Progenitor cell of endocrine pancreas (in vitro differentiated cells): ENCODE results near the gene SP5. TPM values are rescaled to one million over a fixed set of nuclear protein-coding genes. Genes with fewer than 3 reads are reported as not detected.

Source experiments
- DNase-seq: peaks from one replicate; pipeline ENCODE4 v3.0.0; 2021; ENCODE audit warnings: low spot score; ENCODE audit not compliant: unreplicated experiment
- H3K27ac Mint-ChIP-seq: 2 replicates; pipeline ENCODE4 v1.8.0; 2021; ENCODE audit warnings: mild to moderate bottlenecking, moderate library complexity, mixed read lengths
- H3K27me3 Mint-ChIP-seq: 2 replicates; pipeline ENCODE4 v1.8.0; 2021; ENCODE audit warnings: mixed read lengths
- H3K36me3 Mint-ChIP-seq: 2 replicates; pipeline ENCODE4 v1.8.0; 2022; ENCODE audit warnings: mixed read lengths; ENCODE audit not compliant: insufficient read depth
- H3K4me1 Mint-ChIP-seq: 2 replicates; pipeline ENCODE4 v1.8.0; 2021; ENCODE audit warnings: low read depth, mixed read lengths
- H3K4me3 Mint-ChIP-seq: 2 replicates; pipeline ENCODE4 v1.8.0; 2021; ENCODE audit warnings: low read depth, mild to moderate bottlenecking, moderate library complexity, mixed read lengths
- H3K9me3 Mint-ChIP-seq: 2 replicates; pipeline ENCODE4 v1.8.0; 2021; ENCODE audit warnings: low read depth, mixed read lengths
- total RNA-seq: library from RNA; stranded (reverse); gene quantifications from 2 replicates; pipeline ENCODE4 v1.2.1, GENCODE V29; 2021
- TF ChIP-seq, protein P1 (sequence below): fragments of 200-600 bp; sonication (generic); IDR thresholded peaks from one replicate; pipeline ENCODE4 v1.5.0; 2021; ENCODE audit warnings: antibody characterized with exemption, mild to moderate bottlenecking; ENCODE audit not compliant: unreplicated experiment

SP5 gene
- total RNA-seq, 1 donor from 2014 or later = 0.60 TPM

DNA sequence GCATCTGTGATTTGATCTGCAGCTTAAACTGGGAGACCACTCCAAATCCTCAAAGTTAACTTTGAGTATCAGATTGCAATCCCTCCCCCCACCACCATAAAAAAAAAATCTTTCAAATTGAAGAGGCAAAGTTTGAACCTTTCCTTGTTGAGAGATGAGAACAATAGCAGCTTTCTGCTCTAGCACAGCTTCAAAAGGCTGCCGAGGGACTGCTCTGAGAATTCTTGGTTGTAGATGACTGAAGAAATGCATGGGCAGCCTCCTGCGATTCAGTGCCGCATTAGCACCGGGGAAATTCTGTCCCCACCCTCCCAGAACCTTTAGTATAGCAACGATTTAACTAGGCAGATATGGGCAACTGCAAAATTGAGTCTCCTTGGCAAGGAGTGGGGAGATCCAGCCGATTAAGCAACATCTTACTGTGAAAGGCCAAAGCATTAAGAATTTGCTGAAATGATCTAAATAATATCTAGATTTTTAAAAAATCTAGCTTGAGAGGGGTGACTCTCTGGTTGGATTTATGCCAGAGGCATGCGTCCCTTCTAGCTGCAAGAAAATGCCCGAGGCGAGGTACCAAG, 3.9 kb upstream of the SP5 start:
- no peak for DNase-seq
- peaks cover 13% of the 10 kb centered on the region for H3K4me1 Mint-ChIP-seq
- no peak overlapping the region for H3K27ac Mint-ChIP-seq
- peak overlapping the region; percentile 63 for H3K4me3 Mint-ChIP-seq
- H3K36me3 Mint-ChIP-seq = no peaks in the 10 kb centered on the region
- TF ChIP-seq, protein P1, sequence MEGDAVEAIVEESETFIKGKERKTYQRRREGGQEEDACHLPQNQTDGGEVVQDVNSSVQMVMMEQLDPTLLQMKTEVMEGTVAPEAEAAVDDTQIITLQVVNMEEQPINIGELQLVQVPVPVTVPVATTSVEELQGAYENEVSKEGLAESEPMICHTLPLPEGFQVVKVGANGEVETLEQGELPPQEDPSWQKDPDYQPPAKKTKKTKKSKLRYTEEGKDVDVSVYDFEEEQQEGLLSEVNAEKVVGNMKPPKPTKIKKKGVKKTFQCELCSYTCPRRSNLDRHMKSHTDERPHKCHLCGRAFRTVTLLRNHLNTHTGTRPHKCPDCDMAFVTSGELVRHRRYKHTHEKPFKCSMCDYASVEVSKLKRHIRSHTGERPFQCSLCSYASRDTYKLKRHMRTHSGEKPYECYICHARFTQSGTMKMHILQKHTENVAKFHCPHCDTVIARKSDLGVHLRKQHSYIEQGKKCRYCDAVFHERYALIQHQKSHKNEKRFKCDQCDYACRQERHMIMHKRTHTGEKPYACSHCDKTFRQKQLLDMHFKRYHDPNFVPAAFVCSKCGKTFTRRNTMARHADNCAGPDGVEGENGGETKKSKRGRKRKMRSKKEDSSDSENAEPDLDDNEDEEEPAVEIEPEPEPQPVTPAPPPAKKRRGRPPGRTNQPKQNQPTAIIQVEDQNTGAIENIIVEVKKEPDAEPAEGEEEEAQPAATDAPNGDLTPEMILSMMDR = no peak
- H3K27me3 Mint-ChIP-seq = peaks cover 83% of the 10 kb centered on the region
- H3K9me3 Mint-ChIP-seq = no peaks in the 10 kb centered on the region

DNA sequence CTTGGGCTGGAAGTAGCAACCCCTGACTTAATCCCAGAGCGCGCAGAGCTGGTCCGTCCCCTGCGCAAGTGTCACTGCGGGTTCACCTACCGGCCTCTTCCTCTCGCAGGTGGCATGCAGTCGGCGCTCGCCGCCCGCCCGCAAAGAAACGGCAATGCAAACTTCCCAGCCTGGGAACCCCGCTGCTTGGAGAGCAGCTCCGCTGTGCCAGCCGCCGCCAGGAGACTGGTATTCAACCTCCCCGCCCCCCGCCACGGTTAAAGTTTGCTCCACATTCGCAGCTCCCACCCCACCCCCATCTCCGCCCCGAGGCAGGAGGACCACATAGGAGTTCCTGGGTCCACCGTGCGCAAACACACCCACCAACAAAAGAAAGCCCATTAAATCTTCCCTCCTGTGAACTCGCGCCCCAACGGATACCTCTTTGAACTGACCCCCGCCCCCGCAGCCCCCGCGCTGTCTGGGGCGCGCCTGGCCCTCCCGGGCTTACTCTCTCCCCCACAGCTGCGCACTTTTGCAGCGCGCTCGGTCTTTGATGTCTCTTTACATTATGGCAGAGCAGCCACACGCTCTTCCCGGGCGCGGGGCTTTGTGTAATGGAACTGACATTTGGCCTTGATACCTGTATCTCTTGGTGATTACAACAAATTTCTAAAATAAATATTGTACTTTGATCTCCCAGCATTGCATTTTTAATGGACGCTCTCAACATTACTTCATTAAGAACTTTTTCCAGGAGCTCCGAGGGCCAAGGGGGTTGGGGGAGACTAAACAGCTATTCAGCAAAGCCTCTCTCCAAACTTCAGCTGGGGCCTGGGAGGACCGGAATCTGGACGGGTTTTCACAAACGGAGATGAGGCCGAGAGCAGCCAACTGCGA, 3.1 kb upstream of the SP5 start:
- Mint-ChIP-seq H3K27ac (no peak overlapping the region), H3K4me1 (peaks cover 13% of the 10 kb centered on the region), H3K36me3 (no peaks in the 10 kb centered on the region), H3K27me3 (peaks cover 80% of the 10 kb centered on the region), H3K4me3 (peak overlapping the region; percentile 63), H3K9me3 (no peaks in the 10 kb centered on the region)
- TF ChIP-seq, protein P1 = no peak
- no peak for DNase-seq

DNA sequence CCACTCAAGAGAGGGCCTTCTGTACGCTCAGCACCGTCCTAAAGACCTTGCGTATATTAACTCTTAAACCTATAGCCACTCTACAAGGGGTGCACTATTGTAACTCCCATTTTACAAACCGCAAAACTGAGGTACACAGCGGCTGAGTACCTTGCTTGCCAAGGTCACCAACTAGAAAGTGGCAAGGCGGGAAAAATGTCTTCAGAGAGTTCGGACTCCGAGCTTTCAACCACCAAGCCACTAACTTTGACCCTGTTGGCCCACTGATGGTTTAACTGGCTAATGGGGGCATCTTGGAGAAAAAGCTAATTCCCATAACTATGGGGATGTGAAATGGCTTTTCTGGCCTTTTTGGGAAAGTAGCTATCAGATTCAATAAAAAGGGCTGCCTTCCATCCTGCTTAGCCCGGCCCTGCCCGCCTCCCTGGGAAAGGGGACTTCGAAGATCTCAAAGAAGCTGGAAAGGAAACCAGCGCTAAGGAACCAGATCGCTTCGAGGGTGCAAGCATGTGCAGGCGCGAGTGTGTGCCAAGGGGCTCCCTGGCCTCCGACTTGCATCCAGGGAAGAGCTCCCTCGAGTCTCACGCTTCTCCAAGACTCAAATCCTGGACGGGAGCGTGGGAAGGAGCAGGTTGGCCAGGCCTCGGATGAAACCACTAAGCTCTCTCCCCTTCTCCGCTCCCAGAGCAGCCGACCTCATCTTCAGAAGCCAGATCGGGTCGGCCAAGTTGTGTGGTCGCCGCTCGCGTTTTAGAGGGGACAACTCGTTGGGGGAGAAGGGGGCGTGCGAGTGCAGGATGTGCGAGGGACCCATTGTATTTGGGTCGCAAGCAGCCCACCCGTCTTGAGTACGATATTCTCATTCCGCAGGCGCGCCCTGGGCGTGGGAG, 2.2 kb upstream of the SP5 start:
- Mint-ChIP-seq H3K9me3 (no peaks in the 10 kb centered on the region), H3K27ac (no peak overlapping the region), H3K4me3 (peak overlapping the region; percentile 63), H3K36me3 (no peaks in the 10 kb centered on the region), H3K4me1 (peaks cover 15% of the 10 kb centered on the region), H3K27me3 (peaks cover 82% of the 10 kb centered on the region)
- DNase-seq = no peak
- TF ChIP-seq, protein P1 = no peak

DNA sequence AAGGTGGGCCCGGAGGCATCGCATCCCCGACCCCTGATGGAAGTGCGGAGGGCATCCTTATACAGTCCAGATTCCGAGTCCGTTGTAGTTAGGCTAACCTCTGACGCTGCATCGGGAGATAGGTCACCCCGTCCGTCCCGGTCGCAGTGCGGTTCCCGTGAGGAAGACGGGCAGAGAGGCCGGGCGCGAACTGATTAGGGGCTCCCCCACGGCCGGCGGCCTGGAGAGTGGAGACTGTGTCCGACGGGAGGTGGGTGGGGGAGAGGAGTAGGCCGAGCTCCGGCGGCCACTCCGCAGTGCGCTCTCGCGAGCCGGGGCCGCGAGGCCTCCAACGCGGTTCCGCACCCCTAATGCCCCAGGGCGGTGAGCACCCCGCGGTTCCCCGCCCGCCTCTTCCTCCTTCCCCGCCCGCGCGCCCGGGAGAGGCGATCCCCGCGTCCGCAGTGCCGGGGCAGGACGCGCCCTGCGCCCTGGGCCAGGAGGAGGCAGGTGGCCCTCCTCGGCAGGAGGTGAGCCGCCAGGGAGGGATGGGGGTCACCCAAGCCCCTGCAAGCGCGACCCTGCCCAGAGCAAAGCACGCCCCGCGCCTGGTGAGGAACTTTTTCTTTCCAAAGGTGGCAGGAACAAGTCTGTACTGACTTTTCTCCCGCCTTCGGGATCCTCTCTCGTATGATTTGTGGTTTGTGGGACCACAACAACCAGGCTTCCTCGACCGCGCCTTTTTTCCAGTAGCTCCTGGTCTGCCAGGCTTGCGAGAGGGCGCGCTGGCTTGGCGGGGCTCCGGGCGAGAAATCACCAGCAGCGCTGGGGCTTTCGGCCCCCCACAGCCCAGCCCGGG, 1.4 kb upstream of the SP5 start:
- peak overlapping the region; percentile 10 for H3K4me3 Mint-ChIP-seq
- no peak for DNase-seq
- H3K27me3 Mint-ChIP-seq = peaks cover 82% of the 10 kb centered on the region
- no peaks in the 10 kb centered on the region for H3K36me3 Mint-ChIP-seq
- no peak overlapping the region for H3K27ac Mint-ChIP-seq
- H3K9me3 Mint-ChIP-seq = no peaks in the 10 kb centered on the region
- TF ChIP-seq, protein P1 = no peak
- H3K4me1 Mint-ChIP-seq = peaks cover 15% of the 10 kb centered on the region
